Measurements from ENCODE around the gene TMEM40.
"Not testable (repeated sequence)": the region's sequence is repeated elsewhere in the genome, so short reads cannot be mapped to it uniquely, and the experiment has no call there.

The TMEM40 gene, protein sequence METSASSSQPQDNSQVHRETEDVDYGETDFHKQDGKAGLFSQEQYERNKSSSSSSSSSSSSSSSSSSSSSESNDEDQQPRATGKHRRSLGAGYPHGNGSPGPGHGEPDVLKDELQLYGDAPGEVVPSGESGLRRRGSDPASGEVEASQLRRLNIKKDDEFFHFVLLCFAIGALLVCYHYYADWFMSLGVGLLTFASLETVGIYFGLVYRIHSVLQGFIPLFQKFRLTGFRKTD

DNA sequence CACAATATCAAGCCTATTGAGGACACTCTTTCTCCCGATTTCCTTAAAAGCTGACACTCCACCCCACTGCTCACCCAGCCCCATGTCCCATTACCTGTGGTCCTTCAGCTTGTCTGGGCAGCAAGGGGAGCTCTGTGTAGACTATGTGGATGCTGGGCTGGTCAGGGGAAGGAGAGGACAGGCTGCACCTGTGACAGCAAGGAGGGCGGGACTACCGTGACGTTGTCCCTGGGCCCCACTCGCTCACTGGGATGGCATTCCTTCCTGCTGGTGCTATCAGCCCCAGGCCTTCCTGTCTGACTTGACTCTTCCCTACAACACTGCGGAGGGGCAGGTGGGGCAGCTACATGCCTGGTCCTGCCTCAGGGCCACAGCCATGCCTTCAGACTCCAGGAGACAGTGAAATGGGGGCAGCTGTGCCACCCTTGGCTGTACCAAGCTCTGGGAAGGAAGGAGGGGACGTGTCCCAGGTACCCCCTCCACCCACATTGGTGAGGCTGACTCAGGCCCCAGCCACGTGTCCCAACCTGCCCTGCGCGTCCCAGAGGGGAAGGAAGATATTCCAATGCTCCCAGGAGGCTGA, at the start of gene TMEM40:
Gene TMEM40 (minus strand): TSS at position 163 of the 583 bp plus-strand sequence. CDS start 9,427 bp downstream, outside the sequence.
- no peak for DNase-seq

DNA sequence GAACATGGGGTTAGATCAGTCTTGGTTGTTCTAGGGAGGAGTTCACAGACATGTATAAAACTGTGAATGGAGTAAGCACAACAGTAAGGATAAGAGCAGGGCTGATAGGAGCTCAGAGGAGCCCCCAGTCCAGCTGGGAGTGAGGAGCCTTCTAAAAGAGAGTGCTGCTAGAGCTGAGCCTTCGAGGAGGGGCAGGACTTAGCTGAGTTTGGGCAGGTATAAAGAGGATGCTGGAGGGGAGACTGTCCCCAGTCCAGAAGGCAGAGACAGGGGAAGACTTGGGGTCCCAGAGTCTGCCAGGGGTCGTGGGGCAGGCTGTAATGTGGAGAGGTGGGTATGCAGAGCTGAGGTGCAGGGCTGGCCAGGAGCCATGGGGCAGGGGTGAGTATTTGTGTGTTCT, 49.5 kb upstream of the TMEM40 start:
- no peak for DNase-seq

DNA sequence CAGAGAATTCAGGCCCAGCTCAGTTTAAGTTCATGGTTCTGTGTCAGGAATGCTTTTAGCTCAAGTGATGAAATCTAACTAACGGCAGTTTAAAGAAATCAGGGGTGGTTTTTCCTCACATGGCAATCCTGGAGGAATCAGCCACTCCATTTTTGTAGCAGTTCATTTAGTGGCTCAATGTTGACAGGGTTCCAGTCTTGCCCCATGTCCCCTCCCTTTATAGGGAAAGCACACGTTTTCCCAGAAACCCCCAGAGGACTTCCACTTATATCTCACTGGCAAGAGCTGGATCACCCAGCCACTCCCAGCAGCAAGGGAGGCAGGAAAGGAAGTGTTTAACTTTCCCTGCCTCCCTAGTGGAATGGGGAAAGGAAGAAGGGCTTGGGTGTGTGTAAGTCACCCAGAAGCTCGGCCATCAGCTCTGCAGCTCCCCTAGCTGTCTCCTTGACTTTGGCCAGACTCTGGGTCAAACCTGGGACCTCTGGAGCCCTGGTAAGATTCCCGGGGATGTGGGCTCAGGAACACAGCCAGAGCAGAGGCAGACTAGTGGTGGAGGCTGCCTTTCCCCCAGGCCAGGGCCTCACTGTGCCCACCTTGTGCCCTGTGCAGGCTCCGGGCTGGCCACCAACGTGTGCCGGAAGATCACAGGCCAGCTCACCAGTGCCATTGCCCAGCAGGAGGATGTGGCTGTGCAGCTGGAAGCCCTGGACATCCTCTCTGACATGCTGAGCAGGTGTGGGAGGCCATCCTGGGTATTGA, 48.7 kb upstream of the TMEM40 start:
- DNase-seq: no peak

DNA sequence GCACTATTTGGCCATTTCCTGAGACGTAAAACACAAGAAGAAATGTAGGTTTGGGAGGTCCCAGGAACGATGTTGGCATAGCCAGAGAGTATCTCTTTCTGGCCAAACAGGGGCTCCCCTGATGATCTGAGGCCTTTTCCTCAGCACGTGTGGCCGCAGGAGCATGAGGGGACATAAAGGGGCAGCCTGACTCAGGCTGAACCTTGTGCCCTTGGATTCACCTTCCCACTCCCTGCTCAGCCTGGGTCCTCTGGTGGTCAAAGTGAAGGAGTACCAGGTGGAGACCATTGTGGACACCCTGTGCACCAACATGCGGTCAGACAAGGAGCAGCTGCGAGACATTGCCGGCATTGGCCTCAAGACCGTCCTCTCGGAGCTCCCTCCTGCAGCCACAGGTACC, 48.0 kb upstream of the TMEM40 start:
- DNase-seq: no peak

DNA sequence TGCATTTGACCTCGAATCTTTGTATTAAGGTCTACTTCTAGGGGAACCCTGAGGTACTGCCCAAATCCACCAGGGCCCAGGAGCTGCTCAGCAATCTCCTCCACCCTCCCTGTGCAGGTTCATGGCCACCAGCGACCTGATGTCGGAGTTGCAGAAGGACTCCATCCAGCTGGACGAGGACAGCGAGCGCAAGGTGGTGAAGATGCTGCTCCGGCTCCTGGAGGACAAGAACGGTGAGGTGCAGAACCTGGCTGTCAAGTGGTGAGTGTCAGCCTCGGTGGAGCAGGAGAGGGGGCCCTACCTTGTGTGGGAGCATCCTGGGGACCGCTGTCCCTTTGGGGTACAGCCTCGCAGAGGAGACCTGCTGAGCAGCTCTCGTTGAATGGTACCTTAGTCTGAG, 44.3 kb upstream of the TMEM40 start:
- DNase-seq: no peak

DNA sequence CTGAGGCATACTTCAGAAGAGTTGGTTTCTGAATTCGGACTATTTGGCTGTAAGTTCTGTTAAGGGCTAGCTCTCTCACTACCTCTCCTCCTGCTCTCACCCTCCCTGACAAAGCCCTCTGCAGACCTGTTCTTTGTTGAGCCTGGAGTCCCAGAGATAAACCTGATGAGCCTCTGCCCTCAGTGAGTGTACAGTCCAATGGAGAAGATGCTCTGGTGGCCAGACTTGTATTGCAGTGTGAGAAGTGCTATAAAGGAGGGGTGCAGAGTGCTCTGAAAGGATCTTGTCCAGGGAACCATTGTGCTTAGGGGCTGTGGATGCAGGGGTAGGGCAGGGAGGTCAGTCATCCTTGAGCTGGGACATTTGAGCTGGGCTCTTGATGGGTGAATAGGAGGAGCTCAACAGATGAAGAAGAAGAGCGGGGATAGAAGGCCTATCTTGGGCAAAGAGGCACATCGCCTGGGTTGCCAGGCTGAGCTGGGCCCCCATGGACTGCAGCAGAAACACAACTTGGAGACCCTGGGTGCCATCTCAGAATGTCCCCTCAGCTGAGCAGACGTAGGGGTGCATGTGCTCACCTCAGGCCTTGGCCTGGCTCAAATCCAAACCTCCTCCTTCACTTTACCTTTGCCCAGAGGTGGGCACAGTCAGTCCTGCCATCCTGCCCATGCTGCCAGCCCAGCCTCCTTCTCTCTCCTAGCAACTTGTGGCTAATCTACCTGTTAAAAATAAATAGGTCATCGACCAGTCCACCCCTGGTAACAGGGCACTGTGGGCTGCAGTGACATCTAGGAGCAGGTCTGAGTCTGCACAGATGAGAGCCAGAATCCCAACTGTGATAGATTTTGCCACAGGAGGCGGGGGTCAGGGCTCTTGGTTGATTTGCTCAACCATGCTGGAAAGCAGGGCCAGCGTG, 40.7 kb upstream of the TMEM40 start:
- DNase-seq: no peak

DNA sequence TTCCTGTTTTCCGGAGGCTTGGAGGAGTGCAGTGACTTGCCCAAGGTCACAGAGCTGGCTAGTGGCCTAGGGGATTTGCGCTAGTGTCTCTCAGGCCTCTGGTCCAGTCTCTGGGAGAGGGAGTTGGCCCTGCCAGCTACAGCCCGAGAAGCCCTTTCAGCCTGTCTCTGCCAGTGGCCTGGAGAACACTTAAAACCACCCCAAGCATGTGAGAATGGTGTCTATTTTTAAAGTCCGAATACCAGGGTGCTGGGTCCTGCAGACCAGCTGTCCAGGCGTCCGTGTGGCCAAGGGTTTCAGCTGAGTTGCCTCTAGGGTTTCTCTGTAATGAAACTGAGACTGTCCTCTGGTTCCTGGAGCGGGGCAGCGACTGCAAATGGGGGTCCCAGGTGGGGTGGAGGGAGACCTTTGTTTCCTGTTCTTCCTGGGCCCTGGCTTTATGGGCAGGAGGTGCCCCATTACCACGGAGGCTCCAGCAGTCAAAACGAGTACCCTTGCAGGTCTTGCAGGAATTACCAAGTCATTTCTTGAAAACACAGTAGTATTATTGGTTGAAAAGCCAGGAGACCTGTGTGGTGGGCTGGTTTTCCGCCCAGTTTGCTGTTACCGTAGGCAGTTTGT, 39.6 kb upstream of the TMEM40 start:
- DNase-seq: no peak

DNA sequence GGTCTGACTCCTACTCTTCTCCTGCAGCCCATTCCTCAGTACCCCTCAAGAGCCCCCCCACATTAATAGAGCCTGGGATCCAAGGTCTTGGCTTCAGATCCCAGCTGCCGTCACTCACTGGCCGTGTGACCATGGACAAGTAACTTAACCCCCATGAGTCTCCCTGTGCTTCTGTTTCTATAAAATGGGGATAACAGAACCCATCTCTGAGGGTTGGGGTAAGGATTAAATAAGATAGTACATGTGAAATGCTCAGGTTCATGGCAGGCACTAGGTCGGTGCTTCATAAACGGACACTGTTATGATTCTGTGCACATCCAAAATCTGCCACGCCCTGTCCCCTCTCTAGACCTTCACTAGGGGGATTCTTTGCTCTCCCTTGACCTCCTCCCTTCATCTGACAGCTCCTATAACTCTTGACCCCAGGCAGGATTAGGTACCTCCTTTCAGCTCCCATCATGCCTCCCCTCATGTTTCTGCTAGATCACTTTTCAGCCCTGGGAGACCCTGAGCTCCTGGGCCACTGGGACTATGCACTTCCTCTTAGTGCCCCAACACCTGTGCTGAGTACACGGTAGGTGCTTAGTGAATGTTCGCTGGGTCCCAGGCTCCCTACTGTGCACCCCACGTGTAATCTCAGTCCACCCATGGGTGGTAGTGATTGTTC, 39.0 kb upstream of the TMEM40 start:
- no peak for DNase-seq

DNA sequence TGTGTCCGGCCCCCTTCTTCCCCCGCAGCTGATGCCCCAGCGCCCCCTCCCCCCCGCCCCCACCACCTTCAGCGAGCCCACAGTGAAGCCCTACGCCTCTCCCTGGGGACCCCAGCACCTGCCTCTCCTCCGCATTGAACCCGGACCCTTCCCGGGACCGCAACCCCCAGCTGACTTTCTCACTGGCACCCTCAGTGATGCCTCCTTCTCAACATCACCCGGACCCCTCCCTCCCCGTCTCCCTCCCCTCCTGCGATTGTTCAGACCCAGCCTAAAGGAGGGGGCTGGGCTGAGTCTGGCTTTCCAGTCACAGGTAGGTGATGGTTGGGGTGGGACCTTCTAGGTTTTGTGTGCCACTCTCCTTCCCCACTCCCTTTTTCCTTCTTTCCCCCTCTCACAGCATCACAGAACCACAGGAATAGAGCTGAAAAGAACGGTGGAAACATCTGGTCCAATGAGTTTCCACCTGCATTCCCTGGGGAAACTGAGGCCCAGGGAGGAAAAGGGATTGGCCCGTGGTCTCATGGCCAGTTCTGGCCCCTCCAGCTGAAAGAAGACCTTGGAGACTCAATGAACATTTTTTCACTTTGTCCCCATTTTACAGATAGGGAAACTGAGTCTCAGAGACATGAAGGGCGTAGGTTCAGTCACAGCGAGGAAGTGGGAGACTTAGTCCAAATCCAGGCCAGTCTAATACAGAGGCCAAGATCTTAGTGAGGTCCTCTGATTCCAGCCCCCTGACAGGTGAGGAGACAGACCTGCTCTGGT, 38.2 kb upstream of the TMEM40 start:
- DNase-seq: no peak

DNA sequence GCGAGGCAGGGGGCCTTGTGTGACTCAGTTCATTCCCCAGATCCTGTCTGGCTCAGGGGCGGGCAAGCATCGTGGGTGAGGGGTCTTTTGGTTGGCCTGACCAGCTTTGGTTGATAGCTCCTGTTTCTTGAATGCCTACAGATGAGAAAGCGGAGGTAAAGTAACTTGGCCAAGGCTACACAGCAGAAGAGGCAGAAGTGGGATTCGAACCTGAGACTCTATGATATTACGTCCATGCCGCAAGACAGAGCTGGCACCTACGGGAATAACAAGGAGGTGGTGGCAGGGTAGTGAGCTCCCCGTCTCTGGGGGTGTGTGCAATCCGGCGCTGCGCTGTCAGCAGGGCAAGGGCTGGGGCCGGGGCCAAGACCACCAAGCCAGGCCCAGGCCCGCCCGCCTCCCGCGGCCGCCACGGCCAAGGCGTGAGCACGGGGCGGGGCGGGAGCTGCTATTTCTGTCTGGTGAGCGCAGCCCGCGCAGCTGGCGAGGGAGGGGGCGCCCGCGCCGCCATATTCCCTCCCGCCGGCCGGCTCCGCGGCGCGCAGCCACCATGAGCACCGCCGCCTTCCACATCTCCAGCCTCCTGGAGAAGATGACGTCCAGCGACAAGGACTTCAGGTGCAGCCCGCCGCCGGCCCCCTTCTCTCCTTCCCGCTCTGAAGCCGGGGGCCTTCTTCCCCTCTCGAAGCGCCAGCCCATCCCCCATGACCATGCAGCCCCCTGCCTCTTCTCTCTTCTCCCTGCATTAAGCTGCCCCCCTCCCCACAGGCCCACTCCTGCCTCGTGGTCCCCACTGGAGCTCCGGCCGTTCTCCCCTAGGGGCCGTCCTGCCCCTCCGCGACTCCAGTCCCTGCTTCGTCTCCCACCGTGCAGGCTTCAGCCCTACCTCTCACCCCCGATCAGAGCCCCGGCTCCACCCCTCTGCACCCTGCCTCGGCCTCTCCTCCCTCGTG, 37.4 kb upstream of the TMEM40 start, which contains the start of gene CAND2:
Gene CAND2 (plus strand): TSS at position 510 of the 953 bp plus-strand sequence. CDS start 41 bp downstream, at position 551.
- DNase-seq: peak; percentile 34

DNA sequence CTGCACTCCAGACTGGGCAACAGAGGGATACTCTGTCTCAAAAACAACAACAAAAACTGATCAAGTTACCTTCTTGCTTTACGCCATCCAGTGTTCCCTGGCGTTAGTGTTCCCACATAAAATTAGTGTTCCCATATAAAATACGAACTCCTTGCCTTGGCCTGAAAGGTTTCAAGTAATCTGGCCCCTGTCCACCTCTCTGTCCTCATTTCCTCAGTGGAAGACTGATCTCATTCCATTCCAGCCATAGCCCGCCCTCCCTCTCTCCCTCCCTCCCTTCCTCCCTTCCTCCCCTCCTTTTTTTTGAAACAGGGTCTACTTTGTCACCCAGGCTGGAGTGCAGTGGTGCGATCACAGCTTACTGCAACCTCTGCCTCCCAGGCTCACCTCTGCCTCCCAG, 34.6 kb upstream of the TMEM40 start:
- no peak for DNase-seq

DNA sequence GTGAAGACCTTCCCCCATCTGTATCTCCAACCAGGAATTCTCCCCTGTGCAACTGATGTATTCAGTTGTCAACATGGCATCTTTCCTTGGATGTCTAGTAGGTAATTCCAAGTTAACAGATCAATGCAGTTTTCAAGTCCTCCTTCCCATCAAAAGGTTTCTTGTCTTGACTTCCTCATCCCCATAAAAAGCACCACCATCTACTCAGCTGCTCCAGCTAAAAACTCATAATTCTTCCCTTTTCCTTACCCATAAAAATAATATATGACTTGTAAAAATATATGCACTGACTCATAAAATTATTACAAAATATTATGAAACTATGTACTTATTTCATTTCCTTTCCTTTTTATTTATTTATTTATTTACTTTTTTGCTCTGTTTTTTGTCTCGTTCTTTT, 32.4 kb upstream of the TMEM40 start:
- DNase-seq: no peak

DNA sequence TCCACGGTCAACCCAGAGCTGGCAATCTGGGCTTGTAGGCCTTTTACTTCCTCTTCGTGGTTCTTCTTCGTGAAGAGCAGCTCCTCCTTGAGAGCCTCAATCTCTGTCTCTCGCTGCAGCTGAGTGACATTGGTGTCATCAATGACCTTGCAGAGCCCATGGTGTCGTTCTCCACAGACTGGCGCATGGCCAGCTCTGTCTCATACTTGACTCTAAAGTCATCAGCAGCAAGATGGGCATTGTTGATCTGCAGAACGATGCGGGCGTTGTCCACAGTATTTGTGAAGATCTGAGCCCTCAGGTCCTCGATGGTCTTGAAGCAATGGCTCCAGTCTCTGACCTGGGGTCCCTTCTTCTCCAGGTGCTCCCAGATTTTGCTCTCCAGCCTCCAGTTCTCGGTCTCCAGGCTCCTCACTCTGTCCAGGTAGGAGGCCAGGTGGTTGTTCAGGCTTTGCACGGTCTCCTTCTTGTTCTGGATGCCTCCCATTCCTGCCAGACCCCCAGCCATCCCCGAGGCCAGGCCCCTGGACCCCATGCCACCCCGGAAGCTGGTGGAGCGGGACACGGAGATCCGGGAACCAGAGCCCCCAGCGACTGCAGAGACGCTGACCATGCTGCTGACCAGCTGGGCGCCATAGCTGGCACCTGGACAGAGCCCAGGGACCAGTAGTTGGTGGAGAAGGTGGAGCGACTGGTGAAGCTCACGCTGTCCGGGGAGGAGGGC, 29.1 kb upstream of the TMEM40 start:
- not testable (repeated sequence) for DNase-seq

DNA sequence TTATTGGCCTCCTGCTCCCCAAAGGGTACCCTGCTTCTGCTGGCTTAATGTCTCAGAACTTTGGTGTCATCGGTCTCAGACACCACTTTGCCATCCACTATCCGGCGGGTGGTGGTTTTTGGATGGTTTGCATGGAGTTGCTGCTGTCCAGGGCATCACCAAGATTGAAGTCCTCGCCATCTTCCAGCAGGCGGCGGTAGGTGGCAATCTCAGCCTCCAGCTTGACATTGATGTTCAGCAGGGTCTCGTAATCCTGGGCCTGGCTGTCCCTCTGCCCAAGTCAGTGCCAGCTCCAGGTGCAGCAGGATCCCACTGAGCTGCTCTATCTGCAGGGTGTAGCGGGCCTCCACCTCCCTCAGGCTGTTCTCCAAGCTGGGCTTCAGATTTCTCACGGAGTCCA, 28.3 kb upstream of the TMEM40 start:
- DNase-seq: not testable (repeated sequence)

DNA sequence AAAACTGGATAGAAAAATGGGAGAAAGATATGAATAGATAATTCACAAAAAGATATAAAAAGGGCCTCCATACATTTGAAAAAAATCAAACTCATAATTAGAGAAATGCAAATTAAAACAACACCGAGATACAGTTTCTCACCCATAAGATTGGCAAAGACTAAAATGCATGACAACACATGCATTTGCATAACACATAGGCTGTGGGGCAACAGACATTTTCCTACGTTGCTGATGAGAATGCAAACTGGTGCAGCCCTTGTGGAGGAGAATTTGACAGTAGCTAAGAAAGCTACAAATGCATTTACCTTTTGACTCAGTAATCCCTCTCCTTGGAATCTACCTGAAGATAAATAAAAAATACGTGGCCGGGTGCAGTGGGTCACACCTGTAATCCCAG, 26.0 kb upstream of the TMEM40 start:
- no peak for DNase-seq

DNA sequence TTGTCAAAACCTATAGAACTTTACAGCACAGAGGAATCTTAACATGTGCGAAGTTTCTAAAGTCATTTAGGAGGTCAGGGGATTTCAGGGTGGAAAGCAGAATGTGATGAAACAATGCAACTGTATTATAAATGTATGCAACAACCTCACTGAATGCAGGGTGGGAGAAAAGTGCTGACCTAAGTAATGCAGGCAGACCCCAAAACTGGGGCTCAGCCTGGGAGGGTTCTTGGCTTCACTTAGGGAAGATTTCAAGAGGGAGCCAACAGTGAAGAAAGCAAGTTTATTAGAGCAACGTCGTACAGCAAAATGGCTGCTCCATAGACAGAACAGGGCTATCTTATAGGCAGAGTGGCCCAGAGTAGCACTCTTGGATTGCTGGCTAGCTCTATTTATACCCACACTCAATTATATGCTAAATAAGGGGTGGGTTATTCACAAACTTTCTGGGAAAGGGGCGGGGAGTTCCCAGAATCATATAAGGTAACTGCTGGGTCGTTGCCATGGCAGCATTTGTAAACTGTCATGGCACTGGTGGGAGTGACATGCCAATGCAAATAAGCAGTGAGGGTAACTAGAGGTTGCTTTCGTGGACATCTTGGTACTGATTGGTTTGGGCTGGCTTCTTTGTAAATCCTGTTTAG, 23.2 kb upstream of the TMEM40 start:
- DNase-seq: no peak

DNA sequence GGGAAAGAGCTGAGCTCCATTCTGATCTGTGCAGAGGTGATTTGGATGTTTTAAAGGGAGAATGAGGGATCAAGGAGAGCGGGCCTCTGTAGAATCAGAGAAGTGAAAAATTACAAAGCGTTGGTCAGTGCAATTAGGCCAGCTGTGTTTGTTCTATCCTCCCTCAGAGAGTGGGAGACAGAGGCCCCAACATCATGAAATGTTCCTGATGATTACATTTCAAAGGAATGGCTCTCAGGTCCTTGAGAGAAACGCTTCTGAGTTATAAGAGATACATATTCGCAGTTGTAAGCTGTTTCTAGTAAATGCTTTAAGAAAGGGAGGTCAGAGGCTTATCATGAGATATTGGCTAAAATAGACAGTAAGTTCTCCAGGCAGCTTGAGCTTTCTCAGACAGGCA, 21.7 kb upstream of the TMEM40 start:
- DNase-seq: no peak

DNA sequence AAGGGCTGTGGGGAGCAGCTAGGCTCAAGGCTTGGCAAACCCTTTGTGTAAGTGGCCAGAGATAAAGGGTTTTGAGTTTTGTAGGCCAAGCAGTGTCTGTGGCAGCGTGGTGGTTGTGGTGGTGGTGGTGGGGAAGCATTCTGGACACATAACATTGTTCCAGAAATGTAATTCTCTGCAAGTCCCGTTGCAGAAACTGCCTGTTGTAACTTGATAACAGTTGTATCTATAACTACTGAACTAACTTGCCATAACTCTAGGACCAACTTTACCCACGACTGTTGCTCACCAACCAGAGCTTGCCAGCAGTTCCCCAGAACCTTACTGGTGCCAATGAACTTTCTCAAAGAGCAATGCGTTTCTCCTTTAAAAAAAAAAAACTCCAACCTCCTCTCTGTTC, 18.1 kb upstream of the TMEM40 start:
- no peak for DNase-seq

DNA sequence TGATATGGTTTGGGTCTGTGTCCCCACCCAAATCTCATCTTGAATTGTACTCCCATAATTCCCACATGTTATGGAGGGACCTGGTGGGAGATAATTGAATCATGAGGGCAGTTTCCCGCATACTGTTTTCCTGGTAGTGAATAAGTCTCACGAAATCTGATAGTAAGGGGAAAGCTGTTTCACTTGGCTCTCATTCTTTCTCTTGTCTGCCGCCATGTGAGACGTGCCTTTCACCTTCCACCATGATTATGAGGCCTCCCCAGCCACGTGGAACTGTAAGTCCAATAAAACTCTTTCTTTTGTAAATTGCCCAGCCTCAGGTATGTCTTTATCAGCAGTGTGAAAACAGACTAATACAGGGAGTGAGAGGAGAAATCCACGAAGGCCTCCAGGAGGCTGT, 16.9 kb upstream of the TMEM40 start:
- DNase-seq: not testable (repeated sequence)
